ENCODE results near the gene ZNF503. TPM values are rescaled to one million over a fixed set of nuclear protein-coding genes. Genes with fewer than 3 reads are reported as not detected.

The ZNF503 gene
- total and polyA plus RNA-seq, 2 of the 8 experiments (the other 6 are each of a cell fraction or from before 2014, with no cell fraction given): 0.03 to 0.13 TPM

DNA sequence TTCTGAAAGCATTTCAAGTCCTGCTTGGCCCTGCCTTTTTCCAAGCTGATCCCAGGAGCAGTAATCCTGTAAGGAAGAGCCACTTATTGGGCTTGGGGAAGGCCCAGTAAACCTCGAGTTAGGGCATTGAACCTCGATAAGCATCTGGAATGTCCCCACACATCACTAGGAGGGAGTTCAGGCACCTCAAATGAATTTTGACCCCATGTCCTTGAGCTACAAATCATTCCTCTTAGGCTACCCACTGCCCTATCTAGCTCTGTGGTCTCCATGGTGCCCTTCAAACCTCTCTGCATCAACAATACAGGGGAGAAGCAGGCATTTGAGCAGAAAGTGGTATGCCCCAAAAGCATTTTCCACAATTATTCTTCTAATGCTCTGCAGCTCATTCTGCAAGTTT lies 33.7 kb downstream of the ZNF503 start:
- Histone ChIP-seq H3K23ac (ENCODE audit: insufficient read length) (no peak overlapping the region), H2BK5ac (ENCODE audit: low read depth, low read length) (no peak overlapping the region), H2BK20ac (ENCODE audit: low read length) (no peak overlapping the region), H2AK5ac (ENCODE audit: low read depth, low read length) (no peak overlapping the region), H3K27ac (ENCODE audit: low read depth, low read length) (no peak overlapping the region), H2AFZ (ENCODE audit: low read length) (no peak overlapping the region), H3K14ac (ENCODE audit: insufficient read length) (no peak overlapping the region), H2BK15ac (ENCODE audit: low read length) (no peak overlapping the region), H3K9me3 (ENCODE audit: insufficient read depth in 2 of 2, low read depth in 1 of 2, low read length in 1 of 2) (no peaks in the 10 kb centered on the region), H4K5ac (ENCODE audit: insufficient read length, low read depth, low read length) (no peak overlapping the region), H3K36me3 (ENCODE audit: control insufficient read depth in 2 of 4, insufficient read depth in 4 of 4, low read length in 3 of 4) (no peaks in the 10 kb centered on the region), H3K18ac (ENCODE audit: extremely low read depth, low read length) (no peak overlapping the region), H3K9ac (replicated peaks in 1 of 4; ENCODE audit: extremely low read depth in 1 of 4, low read depth in 3 of 4, low read length in 3 of 4) (no peak overlapping the region), H3K4me1 (replicated peaks in 1 of 4; ENCODE audit: control insufficient read depth in 3 of 4, insufficient read depth in 4 of 4, low read length in 3 of 4) (no peaks in the 10 kb centered on the region), H2BK12ac (ENCODE audit: low read depth, low read length) (no peak overlapping the region), H3K4ac (replicated peaks; ENCODE audit: insufficient read length, low read depth, low read length) (no peak overlapping the region), H3K23me2 (ENCODE audit: low read depth, low read length) (no peaks in the 10 kb centered on the region), H3K56ac (replicated peaks; ENCODE audit: insufficient read length, low read depth, low read length) (no peak overlapping the region), H4K8ac (ENCODE audit: extremely low read depth, insufficient read depth, low read length) (no peak overlapping the region), H3K79me2 (ENCODE audit: control insufficient read depth in 1 of 2, insufficient read depth in 2 of 2, low read length in 2 of 2) (no peaks in the 10 kb centered on the region), H3K4me2 (ENCODE audit: insufficient read depth in 1 of 2, low read depth in 2 of 2, low read length in 2 of 2) (no peak overlapping the region), H2BK120ac (replicated peaks; ENCODE audit: low read depth, low read length) (no peak overlapping the region), H3K4me3 (ENCODE audit: extremely low read depth in 1 of 4, insufficient read depth in 2 of 4, low read depth in 3 of 4, low read length in 4 of 4) (no peak overlapping the region), H3K79me1 (ENCODE audit: low read depth, low read length) (no peaks in the 10 kb centered on the region), H4K20me1 (replicated peaks in 1 of 2; ENCODE audit: control insufficient read depth in 1 of 2, insufficient read depth in 2 of 2, low read length in 2 of 2) (no peaks in the 10 kb centered on the region), H4K91ac (replicated peaks; ENCODE audit: insufficient read length, low read length) (no peak overlapping the region), H3K27me3 (replicated peaks in 1 of 4; ENCODE audit: control insufficient read depth in 3 of 4, extremely low read depth in 1 of 4, insufficient read depth in 3 of 4, low read length in 3 of 4) (peaks cover 0 to 2% (median 0%) of the 10 kb centered on the region in 4 experiments; a peak in 1 of 7 replicates)
- ChIA-PET CTCF (ENCODE audit: partially characterized antibody) (no interaction called here), POLR2A (ENCODE audit: partially characterized antibody) (interaction anchor here (1.6 kb wide), 1 partner anchor 25 kb away, joined by 3 read pairs; no protein-coding TSS in a partner anchor)
- no peak for FAIRE-seq
- DNase-seq (ENCODE audit: low read depth in 1 of 2, low spot score in 2 of 2): no peak
- 84% methylated on average over 2 of the region's 2 CpGs; no CpG with 5 or more reads in 1 of the 2 experiments for WGBS, 2 experiments (ENCODE audit: extremely low coverage in 1 of 2, insufficient coverage in 1 of 2, insufficient read length in 1 of 2, insufficient replicate concordance in 2 of 2, low coverage in 1 of 2, low lambda C conversion rate in 2 of 2, missing lambda C conversion rate in 1 of 2)
- TF ChIP-seq CHD2 (IDR thresholded peaks at IDR 0.05; ENCODE audit: low read length): no peak
- TF ChIP-seq RBBP5 (IDR thresholded peaks at IDR 0.05; ENCODE audit: borderline replicate concordance, low read depth, low read length): no peak
- TF ChIP-seq JUND (IDR thresholded peaks at IDR 0.05; ENCODE audit: low read length): no peak
- no peak for TF ChIP-seq RNF2 (IDR thresholded peaks at IDR 0.05; ENCODE audit: borderline replicate concordance, low read depth, low read length, missing control alignments, poor library complexity, severe bottlenecking)
- no peak for TF ChIP-seq EGR1 (IDR thresholded peaks at IDR 0.05; ENCODE audit: borderline replicate concordance, low read depth, low read length)
- TF ChIP-seq MAFK (IDR thresholded peaks at IDR 0.05; ENCODE audit: low read depth, low read length): no peak
- TF ChIP-seq NRF1 (IDR thresholded peaks at IDR 0.05; ENCODE audit: low read depth, low read length): no peak
- TF ChIP-seq TBP (IDR thresholded peaks at IDR 0.05; ENCODE audit: low read depth, low read length): no peak
- TF ChIP-seq ZNF274 (IDR thresholded peaks at IDR 0.05; ENCODE audit: borderline replicate concordance, extremely low read depth, low read length): no peak
- TF ChIP-seq CEBPB (IDR thresholded peaks at IDR 0.05; ENCODE audit: low read depth, low read length): no peak
- no peak for TF ChIP-seq FOSL1 (IDR thresholded peaks at IDR 0.05; ENCODE audit: insufficient read depth, low read depth, low read length)
- no peak for TF ChIP-seq TAF1 (IDR thresholded peaks at IDR 0.05; ENCODE audit: low read depth, low read length)
- TF ChIP-seq, protein P1, sequence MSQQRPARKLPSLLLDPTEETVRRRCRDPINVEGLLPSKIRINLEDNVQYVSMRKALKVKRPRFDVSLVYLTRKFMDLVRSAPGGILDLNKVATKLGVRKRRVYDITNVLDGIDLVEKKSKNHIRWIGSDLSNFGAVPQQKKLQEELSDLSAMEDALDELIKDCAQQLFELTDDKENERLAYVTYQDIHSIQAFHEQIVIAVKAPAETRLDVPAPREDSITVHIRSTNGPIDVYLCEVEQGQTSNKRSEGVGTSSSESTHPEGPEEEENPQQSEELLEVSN (IDR thresholded peaks at IDR 0.05): no peak
- no peak for TF ChIP-seq BCL11A (IDR thresholded peaks at IDR 0.05; ENCODE audit: low read depth in 2 of 2, low read length in 2 of 2)
- TF ChIP-seq ASH2L (IDR thresholded peaks at IDR 0.05; ENCODE audit: low read length): no peak
